WERI-Rb-1 (cell line): ENCODE data around the gene CCDC82.
"Not testable (repeated sequence)": the region's sequence is repeated elsewhere in the genome, so short reads cannot be mapped to it uniquely, and the experiment has no call there.

Experiments used
- DNase-seq: peaks from one replicate; pipeline ENCODE4 v3.0.0-alpha.2; 2020
- H3K27ac ChIP-seq: fragments of 250-450 bp; sonication (Bioruptor Pico); 2 replicates; pipeline ENCODE4 v1.5.1; 2020; ENCODE audit warnings: mild to moderate bottlenecking, moderate library complexity
- H3K27me3 ChIP-seq: fragments of 250-450 bp; sonication (Bioruptor Pico); 2 replicates; pipeline ENCODE4 v1.5.1; 2021; ENCODE audit warnings: mild to moderate bottlenecking, low read depth, moderate library complexity; ENCODE audit not compliant: insufficient read depth, severe bottlenecking
- H3K36me3 ChIP-seq: fragments of 250-450 bp; sonication (Bioruptor Pico); 2 replicates; pipeline ENCODE4 v1.5.1; 2020; ENCODE audit warnings: mild to moderate bottlenecking, moderate library complexity
- H3K4me3 ChIP-seq: 2 replicates; pipeline ENCODE4 v1.5.1; 2011; ENCODE audit warnings: low read depth, mild to moderate bottlenecking, control low read depth, low read length
- H3K9me3 ChIP-seq: fragments of 250-450 bp; sonication (Bioruptor Pico); 2 replicates; pipeline ENCODE4 v1.5.1; 2021; ENCODE audit warnings: mild to moderate bottlenecking, moderate library complexity; ENCODE audit not compliant: severe bottlenecking
- TF ChIP-seq, protein P1 (sequence below): IDR thresholded peaks from 2 replicates; pipeline ENCODE4 v1.5.1; 2011; ENCODE audit warnings: low read depth, mild to moderate bottlenecking, control low read depth, inconsistent platforms, low read length

CCDC82 gene

DNA sequence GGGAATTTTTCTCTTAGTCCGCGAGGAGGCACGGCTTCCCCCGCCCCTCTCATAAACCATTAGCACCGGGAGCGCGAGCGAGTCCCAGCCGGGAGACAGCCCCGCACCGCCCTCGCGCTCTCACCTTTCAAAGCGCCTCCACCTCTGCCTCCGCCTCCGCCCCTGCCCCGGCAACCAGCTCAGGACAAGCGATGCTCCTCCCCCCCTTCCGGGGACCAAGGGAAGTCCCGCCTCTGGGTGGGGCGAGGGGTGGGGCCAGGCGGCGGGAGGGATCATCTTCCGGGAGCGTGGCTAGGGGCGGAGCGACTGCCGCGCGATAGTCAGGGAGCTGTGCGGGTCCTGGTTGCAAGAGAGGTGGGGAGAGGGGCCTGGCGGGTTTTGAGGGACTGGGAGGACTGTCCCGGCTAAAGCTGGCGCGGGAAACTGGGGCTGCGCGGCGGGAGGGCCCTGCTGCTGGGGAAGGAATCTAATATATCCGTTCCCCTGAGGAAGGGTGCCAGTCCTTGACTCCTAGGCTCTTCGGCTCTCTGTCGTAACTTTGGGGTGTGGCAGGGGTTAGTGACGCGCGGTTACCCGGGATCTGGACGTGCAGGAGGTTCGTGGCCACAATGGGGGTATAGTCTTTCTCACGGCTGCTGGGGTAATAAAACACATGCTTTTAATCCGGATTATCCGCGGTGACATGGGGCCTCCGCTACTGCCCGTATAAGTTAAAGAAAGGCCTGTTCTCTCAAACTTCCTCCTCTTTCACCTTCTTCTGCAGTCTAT, at the start of gene CCDC82, which contains the start of gene JRKL:
TSS of gene CCDC82 (minus strand) at position 193 of the 768 bp plus-strand sequence. CDS start 5,165 bp downstream, outside the sequence.
TSS of gene JRKL (plus strand) at position 294 of the 768 bp plus-strand sequence. CDS start 637 bp downstream, outside the sequence.
- no peaks in the 10 kb centered on the region for H3K27me3 ChIP-seq
- H3K36me3 ChIP-seq = peaks cover 7% of the 10 kb centered on the region
- TF ChIP-seq, protein P1, sequence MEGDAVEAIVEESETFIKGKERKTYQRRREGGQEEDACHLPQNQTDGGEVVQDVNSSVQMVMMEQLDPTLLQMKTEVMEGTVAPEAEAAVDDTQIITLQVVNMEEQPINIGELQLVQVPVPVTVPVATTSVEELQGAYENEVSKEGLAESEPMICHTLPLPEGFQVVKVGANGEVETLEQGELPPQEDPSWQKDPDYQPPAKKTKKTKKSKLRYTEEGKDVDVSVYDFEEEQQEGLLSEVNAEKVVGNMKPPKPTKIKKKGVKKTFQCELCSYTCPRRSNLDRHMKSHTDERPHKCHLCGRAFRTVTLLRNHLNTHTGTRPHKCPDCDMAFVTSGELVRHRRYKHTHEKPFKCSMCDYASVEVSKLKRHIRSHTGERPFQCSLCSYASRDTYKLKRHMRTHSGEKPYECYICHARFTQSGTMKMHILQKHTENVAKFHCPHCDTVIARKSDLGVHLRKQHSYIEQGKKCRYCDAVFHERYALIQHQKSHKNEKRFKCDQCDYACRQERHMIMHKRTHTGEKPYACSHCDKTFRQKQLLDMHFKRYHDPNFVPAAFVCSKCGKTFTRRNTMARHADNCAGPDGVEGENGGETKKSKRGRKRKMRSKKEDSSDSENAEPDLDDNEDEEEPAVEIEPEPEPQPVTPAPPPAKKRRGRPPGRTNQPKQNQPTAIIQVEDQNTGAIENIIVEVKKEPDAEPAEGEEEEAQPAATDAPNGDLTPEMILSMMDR = no peak
- peak within 1 kb of the TSS; percentile 80 for H3K27ac ChIP-seq
- peaks cover 21% of the 10 kb centered on the region for H3K9me3 ChIP-seq
- H3K4me3 ChIP-seq = peak within 1 kb of the TSS; percentile 99
- peak; percentile 98 for DNase-seq

GRCh38 chr11:96432654-96433053, 42.9 kb upstream of the CCDC82 start:
- not testable (repeated sequence) for H3K27ac ChIP-seq

GRCh38 chr11:96430668-96431067, 41.0 kb upstream of the CCDC82 start:
- no peak for DNase-seq
- Histone ChIP-seq H3K27ac (no peak overlapping the region), H3K27me3 (no peaks in the 10 kb centered on the region), H3K4me3 (no peak overlapping the region), H3K36me3 (no peaks in the 10 kb centered on the region), H3K9me3 (no peaks in the 10 kb centered on the region)
- TF ChIP-seq, protein P1 = no peak

More at GRCh38 chr11:96432654-96433053, 42.9 kb upstream of the CCDC82 start:
- not testable (repeated sequence) for H3K9me3 ChIP-seq, H3K27me3 ChIP-seq, H3K4me3 ChIP-seq, H3K36me3 ChIP-seq, DNase-seq

DNA sequence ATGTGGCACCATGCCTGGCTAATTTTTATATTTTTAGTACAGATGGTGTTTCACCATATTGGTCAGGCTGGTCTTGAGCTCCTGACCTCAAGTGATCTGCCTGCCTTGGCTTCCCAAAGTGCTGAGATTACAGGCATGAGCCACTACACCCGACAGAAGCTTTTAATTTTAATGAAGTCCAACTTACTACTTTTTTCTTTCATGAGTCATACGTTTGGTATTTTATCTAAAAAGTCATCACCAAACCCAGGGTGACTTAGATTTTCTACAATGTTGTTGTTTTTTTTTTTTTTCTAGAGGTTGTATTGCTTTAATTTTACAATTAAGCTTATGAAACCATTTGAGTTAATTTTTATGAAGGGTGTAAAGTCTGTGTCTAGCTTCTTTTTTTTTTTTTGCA, 35.0 kb upstream of the CCDC82 start:
- Histone ChIP-seq H3K27me3 (no peaks in the 10 kb centered on the region), H3K36me3 (no peaks in the 10 kb centered on the region), H3K4me3 (no peak overlapping the region), H3K27ac (no peak overlapping the region), H3K9me3 (no peaks in the 10 kb centered on the region)
- no peak for DNase-seq
- TF ChIP-seq, protein P1 = no peak

DNA sequence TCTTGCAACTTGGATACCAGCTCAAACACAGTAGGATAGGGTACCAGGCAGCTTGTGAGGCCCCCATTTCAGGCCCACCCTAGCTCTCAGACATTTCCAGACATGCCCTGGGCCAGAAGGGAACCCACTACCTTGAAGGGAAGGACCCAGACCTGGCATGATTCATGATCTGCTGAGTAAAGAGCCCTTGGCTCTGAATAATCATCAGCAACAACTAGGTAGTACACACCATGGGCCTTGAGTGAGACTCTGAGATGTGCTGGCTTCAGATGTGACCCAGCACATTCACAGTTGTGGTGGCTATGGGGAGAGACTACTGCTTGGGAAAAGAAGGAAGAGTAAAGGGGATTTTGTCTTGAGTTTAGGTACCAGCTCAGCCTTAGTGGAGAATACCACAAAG, 23.7 kb upstream of the CCDC82 start:
- TF ChIP-seq, protein P1 = no peak
- no peak overlapping the region for H3K4me3 ChIP-seq
- no peak for DNase-seq
- no peak overlapping the region for H3K27ac ChIP-seq
- no peaks in the 10 kb centered on the region for H3K27me3 ChIP-seq
- H3K9me3 ChIP-seq = no peaks in the 10 kb centered on the region
- no peaks in the 10 kb centered on the region for H3K36me3 ChIP-seq

- Histone ChIP-seq H3K27ac (no peak overlapping the region), H3K4me3 (no peak overlapping the region), H3K36me3 (no peaks in the 10 kb centered on the region), H3K27me3 (no peaks in the 10 kb centered on the region), H3K9me3 (no peaks in the 10 kb centered on the region)
- no peak for DNase-seq
- TF ChIP-seq, protein P1 = no peak
Observed at GRCh38 chr11:96412761-96413381, 23.2 kb upstream of the CCDC82 start.

GRCh38 chr11:96411412-96411811, 21.7 kb upstream of the CCDC82 start:
- H3K9me3 ChIP-seq, H3K36me3 ChIP-seq, H3K27ac ChIP-seq, H3K27me3 ChIP-seq, H3K4me3 ChIP-seq, DNase-seq: not testable (repeated sequence)
